Stimulated activated naive CD8-positive, alpha-beta T cell treated with anti-CD3 and anti-CD28 coated beads, Interleukin-15, Interleukin-2, amounts not matched to agents 100 U/mL and 50 U/mL, for 24 hours (primary cell): Measurements from ENCODE around the gene SERPINB1.
"Not testable (repeated sequence)": the region's sequence is repeated elsewhere in the genome, so short reads cannot be mapped to it uniquely, and the experiment has no call there.

Experiments
- ATAC-seq: fragments of 150-1000 bp; cut with Tn5 transposase; one replicate; pipeline ENCODE4 v1.10.0; 2021
- DNase-seq: peaks from one replicate; pipeline ENCODE4 v3.0.0; 2021

The SERPINB1 gene

DNA sequence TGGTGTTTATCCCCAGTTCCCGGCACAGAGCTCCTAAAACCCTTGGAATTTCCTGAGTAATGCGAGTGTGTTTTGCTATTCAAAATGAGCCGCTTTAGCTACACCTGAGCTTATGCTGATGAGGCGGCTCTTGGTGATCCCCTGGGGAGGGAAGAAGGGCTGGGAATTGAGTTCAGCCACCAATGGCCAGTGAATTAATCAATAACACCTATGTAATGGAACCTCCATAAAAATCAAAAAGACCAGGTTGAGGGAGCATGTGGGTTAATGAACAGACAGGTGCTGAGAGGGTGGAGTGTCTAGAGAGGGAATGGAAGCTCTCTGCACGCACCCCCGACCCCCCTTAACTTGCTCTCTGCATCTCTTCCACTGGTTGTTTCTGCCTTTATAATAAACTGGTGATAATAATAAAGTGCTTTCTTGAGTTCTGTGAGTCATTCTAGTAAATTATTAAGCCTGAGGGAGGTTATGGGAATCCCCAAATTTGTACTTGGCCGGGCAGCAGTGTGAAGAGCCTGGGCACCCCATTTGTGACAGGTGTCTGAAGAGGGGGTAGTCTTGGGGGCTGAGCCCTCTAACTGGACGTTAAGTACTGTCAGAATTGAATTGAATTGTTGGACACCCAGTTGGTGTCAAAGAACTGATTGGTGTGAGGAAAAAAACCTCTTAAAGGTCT, 24.6 kb upstream of the SERPINB1 start:
- DNase-seq (no peak), ATAC-seq (no peak)

DNA sequence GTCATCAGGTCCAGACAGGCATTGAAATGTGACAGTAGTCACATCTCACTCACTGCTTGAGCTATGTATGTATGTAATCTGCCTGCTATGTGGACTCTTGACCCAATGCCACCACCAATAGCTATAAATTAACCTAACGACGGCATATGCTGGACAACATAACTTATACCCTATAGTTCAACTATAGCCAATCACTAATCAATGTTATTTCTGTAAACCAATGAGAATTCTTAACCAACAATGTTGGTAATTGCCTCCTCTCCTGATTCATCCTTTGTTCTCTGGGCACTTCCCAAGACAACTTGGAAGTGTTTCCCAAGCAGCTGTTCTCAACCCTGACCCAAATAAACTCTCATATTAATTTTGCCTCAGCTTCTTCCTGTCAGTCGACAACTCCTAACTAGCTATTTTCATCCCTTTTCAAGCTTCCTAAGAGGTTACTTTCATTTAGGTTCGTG, 24.1 kb upstream of the SERPINB1 start:
- ATAC-seq: no peak
- no peak for DNase-seq

DNA sequence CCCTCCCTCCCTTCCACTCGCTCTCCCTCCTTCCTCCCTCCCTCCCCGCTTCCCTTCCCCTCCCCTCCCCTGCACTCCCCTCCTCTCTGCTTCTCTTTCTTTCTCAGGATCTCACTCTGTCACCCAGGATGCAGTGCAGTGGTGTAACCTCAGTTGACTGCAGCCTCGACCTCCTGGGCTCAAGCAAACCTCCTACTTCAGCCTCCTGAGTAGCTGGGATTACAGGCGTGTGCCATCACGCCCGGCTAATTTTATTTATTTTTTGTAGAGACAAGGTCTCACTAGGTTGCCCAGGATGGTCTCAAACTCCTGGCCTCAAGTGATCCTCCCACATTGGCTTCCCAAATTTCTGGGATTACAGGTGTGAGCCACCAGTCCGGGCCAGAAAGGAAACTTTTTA, 23.6 kb upstream of the SERPINB1 start:
- ATAC-seq: no peak

DNA sequence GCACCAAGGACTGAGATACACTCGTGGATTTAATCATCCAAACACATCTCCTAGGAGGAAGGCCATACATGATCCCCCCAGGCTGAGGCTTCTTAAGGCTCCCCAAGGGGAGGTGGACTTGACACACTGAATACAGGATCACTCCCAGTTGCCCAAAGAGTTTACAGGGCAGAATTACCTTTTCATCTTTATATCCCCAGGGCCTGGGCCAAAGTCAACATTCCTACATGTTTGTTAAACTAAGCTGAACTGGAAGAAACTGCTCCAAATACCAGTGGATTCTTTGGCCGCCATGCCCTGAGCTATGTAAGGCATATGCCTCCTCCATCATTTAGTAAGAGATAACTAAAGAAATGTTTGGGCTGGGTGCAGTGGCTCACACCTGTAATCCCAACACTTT, 22.2 kb upstream of the SERPINB1 start:
- DNase-seq (no peak), ATAC-seq (no peak)

More for the DNA sequence above, 23.6 kb upstream of the SERPINB1 start:
- DNase-seq: no peak

DNA sequence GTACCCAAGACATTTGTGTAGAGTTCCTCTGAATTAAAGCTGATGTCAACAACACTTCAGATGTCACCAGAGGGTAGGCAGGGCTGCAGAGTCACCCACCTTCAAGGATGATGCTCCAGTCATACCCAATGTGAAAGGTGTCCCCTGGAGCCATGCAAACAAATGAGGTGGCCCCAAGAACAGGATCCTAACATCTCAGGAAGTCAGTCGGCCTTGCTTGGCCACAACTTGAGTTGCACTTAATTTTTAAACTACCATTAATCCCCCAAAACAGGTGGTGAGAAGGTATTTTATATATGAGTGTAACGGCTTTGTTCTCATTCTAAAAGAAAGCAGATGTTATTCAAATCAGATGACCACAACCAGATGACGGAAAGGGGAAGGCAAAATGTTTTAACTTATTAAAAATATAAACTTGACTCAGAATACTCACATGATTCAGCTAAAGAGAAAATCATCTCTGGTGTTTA, 21.1 kb upstream of the SERPINB1 start:
- DNase-seq (no peak), ATAC-seq (peak; percentile 51)

DNA sequence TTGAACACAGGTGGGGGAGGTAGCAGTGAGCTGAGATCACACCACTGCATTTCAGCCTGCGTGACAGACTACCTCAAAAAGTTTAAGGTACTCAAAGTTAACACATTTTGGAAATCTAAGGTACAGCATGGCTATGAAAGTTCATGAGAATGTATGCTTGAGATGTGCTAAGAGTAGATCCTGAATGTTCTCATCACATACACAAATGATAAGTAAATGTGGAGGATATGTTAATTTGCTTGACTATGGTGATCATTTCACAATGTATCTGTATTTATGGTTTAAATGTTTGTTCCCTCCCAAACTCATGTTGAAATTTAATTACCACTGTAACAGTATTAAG, 20.1 kb upstream of the SERPINB1 start:
- DNase-seq: no peak
- no peak for ATAC-seq

DNA sequence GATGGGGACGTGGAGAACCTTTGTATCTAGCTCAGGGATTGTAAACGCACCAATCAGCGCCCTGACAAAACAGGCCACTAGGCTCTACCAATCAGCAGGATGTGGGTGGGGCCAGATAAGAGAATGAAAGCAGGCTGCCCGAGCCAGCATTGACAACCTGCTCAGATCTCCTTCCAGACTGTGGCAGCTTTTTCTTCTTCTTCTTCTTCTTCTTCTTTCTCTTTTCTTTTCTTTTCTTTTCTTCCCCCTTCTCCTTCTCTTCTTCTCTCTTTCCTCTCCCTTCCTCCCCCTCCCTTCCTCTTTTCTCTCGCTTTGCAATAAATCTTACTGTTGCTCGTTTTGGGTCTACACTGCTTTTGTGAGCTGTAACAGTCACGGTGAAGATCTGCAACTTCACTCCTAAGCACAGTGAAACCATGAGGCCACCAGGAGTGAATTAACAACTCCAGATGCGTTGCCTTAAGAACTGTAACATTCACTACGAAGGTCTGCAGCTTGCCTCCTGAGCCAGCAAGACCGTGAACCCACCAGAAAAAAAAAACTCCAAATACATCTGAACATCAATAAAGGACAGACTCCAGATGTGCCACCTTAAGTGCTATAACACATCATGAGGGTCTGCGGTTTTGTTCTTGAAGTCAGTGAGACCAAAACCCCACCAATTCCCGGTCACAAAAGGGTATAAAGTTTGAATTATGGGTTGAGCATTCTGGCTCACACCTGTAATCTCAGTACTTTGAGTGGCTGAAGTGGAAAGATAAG, 19.6 kb upstream of the SERPINB1 start:
- DNase-seq (no peak), ATAC-seq (peak; percentile 30)

DNA sequence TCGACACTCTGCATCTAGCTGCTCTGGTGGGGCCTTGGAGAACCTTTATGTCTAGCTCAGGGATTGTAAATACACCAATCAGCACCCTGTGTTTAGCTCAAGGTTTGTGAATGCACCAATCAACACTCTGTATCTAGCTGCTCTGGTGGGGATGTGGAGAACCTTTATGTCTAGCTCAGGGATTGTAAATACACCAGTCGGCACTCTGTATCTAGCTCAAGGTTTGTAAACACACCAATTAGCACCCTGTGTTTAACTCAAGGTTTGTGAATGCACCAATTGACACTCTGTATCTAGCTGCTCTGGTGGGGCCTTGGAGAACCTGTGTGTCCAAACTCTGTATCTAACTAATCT, 19.0 kb upstream of the SERPINB1 start:
- not testable (repeated sequence) for ATAC-seq, DNase-seq

DNA sequence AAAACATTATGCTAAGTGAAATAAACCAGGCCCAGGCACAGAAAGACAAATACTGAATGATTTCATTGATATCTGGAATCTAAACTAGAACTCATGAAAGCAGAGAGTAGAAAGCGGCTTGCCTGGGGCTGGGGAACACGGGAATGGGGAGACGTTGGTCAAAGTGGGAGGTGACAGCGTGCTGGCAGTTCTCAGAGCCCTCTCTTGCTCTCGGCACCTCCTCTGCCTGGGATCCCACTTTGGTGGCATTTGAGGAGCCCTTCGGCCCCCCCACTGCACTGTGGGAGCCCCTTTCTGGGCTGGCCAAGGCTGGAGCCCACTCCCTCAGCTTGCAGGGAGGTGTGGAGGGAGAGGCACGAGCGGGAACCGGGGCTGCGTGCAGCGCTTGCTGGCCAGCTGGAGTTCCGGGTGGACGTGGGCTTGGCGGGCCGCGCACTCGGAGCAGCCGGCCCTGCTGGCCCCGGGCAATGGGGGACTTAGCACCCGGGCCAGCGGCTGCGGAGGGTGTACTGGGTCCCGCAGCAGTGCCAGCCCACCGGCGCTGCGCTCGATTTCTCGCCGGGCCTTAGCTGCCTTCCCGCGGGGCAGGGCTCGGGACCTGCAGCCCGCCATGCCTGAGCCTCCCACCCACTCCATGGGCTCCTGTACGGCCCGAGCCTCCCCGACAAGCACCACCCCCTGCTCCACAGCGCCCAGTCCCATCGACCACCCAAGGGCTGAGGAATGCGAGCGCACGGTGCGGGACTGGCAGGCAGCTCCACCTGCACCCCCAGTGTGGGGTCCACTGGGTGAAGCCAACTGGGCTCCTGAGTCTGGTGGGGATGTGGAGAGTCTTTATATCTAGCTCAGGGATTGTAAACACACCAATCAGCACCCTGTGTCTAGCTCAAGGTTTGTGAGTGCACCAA, 18.4 kb upstream of the SERPINB1 start:
- not testable (repeated sequence) for ATAC-seq, DNase-seq

DNA sequence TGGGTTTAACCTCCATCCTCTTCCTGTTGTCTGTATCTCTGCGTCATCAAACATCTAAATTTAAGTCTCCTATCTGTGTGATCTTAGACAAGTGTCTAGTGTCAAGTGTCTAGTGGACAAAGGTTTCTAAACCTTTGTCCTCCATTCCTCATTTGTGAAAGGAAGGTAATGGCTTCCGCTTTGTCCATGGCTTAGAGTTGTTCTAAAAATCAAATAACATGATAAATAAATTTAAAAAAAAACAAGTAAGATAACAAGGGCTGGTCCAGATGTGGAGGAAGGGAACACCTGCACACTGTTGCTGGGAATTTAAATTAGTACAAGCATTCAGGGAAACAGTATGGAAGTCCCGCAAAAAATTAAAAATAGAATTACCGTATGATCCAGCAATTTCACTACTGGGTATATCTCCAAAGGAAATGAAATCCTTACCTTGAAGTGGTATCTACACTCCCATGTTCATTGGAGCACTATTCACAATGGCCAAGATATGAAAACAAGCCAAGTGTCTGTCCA, 17.6 kb upstream of the SERPINB1 start:
- no peak for DNase-seq
- ATAC-seq: no peak

DNA sequence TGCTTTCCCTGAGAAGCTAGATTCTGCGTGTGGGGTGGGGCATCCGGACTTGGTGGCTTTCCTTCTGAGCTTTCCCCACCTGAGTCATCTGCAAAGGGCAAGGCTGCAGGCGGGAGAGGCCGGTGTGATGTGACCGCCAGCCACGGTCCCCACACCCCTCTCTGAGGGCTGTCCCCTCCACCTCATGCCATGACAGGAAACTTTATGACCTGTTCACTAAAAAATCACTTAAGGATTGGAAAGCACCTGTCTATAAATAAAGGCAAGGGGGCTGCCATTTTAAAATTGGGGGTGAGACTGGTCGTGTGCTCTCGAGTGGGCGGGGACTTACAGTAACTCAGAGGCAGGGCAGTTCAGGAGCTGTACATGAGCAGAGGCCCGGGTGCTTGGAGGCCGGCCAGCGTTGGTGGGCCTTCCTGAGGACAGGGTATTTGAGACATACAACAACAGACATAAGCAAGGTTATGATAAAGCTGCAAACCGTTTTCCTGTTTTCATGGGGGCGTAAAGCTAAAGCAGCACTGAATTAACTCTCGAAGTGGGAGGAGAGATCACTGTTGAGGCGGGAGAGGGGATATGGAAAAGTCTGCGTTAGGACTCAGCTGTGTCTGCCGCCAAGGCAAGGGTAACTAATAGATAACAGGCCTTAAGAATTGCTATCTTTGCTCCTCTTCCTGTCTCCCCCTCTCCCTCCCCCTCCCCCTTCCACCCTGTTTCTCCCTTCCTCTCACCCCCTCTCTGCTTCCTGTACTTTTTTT, 16.1 kb upstream of the SERPINB1 start:
- DNase-seq (peak; percentile 86), ATAC-seq (peak; percentile 73)

DNA sequence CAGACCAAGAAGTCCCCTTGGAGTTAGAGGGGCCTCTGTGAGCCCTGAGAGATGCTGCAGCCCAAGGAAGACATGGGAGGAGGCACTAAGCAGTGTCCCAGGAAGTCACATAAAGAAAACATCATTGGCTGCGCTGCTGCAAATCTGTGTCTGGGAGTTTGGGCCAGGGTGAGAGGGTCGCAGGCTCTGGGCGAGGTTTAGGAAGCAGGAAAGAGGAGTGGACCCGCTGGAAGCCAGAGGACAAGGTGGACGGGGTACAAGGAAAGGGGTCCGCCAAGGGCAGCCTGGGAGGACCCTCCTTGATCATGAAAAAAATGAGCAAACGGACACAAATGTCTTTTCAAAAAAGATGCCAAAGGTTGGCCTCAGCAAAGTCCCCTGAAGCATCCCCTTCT, 15.5 kb upstream of the SERPINB1 start:
- DNase-seq (no peak), ATAC-seq (no peak)

DNA sequence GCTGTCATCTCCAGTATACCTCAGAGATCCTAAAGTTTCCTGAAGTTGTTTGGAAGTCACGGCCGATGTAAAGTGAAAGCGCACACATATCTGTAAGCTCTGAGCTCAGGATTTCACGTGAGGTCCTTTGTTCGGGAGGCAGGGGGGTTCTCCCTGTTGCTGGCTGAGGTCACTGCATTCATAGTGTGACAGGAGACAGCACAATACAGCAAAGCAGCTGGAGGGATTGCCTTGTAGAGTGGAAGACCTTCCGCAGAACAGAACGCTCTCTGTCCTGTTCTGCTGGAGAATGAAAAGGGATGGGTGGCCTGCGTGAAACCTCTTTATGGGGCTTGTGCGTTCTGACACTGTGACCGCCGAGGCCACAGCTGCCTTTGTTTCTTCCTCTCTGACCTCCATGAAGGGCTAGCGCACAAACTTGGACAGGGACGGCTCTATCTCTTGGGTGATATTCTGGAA, 13.4 kb upstream of the SERPINB1 start:
- ATAC-seq (no peak), DNase-seq (no peak)

DNA sequence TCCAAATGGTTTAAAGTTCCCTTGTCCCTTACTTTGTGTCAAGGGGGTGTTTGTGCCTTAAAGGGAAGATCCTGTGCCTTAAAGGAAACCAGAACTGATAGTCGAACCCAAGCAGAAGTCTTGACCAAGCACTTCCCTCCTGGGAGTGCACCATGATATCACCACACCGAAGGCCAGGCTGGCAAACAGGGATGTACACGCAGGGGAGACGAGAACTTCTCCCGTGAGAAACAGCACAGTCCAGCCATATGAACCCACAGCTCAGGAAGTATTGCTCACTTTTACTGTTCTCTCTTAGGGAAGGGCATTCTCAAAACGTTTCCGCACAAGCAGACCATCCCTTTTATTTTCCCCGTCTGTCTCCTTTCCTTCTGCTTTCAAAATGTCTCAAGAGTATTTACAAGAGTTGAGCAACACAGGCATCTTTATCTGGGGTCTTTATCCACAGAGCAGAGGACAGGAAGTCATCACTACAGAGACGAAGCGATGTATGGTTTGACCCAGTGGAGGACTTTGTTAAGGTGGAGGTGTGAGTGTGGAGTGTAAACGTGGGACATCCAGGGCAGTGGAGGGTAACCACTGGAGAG, 12.8 kb upstream of the SERPINB1 start:
- ATAC-seq (peak; percentile 4), DNase-seq (no peak)

DNA sequence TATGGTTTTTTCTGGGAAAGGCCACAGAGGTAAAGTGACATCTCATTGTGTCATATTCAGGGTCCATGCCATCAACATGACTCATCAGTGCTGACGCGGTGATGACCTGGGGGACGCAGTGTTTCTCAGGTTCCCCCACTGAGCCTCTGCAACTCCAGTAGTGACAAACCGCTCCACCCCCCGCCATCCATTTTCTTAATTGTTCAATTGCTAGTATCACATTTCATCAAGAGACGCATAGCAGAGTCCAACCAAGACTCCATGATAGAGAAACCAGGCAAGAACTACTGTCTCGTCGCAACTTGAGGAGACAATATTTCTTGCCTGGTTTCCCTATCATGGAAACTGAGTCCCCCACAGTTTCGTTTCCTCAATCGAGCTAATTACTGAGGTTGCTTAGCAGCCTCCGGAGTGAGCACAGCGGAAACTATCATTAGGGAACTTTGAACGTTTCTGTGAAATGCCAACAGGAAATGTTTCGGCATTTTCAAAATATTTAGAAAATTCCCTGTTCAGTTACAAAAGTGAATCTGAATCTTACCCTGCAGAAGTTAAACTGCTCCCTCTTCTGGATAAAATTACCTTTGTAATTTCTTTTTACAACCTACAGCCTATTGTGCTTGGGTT, 12.2 kb upstream of the SERPINB1 start:
- DNase-seq: peak; percentile 89
- ATAC-seq: peak; percentile 63

DNA sequence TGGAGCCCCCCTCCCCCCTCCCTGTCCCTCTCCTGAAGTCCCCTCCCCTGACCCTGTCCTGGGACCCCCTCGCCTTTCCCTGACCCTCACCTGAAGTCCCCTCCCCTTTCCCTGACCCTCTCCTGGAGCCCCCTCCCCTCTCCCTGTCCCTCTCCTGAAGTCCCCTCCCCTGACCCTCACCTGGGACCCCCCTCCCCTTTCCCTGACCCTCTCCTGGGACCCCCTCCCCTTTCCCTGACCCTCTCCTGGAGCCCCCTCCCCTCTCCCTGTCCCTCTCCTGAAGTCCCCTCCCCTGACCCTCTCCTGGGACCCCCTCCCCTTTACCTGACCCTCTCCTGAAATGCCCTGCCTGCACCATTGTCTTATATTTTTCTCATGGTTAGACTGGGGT, 11.7 kb upstream of the SERPINB1 start:
- DNase-seq, ATAC-seq: not testable (repeated sequence)

DNA sequence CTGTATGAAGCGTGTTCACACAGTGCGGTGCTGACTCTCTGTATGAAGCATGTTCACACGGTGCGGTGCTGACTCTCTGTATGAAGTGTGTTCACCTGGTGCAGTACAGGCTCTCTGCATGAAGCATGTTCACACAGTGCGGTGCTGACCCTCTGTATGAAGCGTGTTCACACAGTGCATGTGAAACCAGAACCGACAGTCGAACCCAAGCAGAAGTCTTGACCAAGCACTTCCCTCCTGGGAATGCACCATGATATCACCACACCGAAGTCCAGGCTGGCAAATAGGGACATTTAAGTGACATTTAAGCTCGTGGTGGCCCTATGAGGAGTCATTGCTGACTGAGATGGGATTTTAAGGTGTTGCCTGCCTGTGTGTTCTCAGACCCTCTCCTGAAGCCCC, 11.3 kb upstream of the SERPINB1 start:
- DNase-seq (no peak), ATAC-seq (no peak)

DNA sequence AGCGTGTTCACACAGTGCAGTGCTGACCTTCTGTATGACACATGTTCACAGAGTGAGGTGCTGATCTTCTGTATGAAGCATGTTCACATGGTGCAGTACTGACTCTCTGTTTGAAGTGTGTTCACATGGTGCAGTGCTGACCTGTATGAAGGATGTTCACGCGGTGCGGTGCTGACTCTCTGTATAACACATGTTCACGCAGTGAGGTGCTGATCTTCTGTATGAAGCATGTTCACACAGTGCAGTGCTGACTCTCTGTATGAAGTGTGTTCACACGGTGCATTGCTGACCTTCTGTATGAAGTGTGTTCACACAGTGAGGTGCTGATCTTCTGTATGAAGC, 10.8 kb upstream of the SERPINB1 start:
- DNase-seq: no peak
- no peak for ATAC-seq

DNA sequence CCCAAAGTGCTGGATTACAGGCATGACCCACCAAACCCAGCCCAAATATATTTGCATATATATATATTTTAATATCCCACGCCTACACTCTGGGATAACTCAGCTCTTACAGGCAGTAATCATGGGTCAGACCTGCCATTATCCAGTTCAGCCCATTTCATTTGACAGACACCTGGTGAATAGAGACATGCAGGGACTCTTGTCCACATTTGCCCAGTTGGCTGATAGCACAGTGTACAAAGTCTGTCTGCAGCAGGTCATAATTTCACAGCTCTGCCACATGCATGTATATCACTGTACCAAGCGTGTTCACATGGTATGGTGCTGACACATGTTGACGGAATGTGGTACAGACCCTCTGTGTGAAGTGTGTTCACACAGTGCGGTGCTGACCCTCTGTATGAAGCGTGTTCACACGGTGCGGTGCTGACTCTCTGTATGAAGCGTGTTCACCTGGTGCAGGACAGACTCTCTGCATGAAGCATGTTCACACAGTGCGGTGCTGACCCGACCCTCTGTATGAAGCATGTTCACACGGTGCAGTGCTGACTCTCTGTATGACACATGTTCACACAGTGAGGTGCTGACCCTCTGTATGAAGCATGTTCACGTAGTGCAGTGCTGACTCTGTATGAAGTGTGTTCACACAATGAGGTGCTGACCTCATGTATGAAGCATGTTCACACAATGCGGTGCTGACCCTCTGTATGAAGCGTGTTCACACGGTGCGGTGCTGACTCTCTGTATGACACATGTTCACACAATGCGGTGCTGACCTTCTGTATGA, 10.3 kb upstream of the SERPINB1 start:
- ATAC-seq (no peak), DNase-seq (no peak)

DNA sequence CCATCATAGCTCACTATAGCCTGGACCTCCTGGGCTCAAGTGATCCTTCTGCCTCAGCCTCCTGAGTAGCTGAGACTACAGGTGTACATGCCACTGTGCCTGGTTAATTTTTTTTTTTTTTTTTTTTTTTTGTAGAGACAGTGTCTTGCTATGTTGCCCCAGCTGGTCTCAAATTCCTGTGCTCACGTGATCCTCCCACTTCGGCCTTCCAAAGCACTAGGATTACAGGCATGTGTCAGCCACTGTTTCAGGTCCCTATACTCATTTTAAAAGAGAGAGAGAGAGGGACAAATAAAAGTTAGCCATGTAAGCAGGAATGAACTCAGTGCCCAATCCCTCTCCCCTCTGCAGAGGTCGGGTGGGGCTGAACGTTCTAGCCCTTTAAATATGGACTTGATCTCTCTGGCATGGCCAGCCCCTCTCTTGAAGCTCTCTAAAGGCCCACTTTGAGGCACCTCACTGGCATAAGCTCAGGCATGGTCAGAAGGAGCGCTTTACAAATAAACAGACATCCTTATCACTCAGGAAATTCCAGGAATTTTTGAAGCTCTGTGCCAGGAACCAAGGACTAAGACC, 9.0 kb upstream of the SERPINB1 start:
- no peak for ATAC-seq
- no peak for DNase-seq
